GM19099 (cell line): ENCODE results near the gene TMEM269.
A peak's percentile ranks its signal among the peaks of the same experiment; 100 is the strongest.

Experiments used
- POLR2A ChIP-seq: IDR thresholded peaks from 3 replicates; pipeline ENCODE4 v1.6.1; 2011; ENCODE audit warnings: low read depth; ENCODE audit not compliant: insufficient read length; ENCODE audit errors: extremely low read depth

The TMEM269 gene

GRCh38 chr1:42784547-42784945 lies 245 bp upstream of the TMEM269 start:
- TF ChIP-seq POLR2A: no peak

DNA sequence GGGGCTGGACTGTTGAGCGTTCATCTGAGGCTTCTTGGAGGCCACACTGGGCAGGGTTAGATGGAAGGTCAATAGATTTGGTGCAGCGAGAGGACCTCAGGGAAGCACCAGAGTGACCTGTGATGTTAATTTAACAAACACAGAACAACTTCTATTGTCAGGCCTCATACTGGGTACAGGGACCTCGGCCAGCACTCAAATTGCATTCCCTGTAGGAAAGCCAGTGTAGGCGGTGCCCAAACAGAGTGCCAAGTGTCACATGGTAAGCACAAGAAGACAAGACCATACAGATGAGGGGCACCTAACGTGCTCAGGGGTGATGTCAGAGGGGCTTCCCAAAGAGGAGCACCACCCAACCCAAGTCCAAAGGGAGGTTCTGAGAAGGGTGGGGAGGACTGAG lies 1.3 kb downstream of the TMEM269 start:
- no peak for TF ChIP-seq POLR2A

GRCh38 chr1:42788021-42788420 lies 3.2 kb downstream of the TMEM269 start:
- TF ChIP-seq POLR2A: no peak

DNA sequence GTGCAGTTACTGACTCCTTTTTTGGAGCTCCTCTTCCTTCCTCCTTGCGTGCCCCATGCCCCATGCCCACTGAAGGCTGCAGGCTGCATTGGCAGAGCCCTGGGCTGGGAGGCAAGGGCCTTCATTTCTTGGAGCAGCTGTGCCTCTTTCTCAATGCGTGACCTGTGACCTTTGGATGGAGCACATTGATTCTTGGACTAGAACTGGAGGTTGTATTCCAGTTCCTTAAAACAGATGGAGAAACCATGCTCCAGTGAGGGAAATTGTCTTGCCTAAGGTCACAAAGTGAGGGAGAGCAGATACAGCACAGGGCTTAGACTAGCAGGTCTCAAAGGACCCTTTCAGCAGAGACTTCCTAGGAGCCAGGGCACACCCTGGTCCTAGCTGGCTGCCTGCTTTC lies 9.0 kb downstream of the TMEM269 start:
- no peak for TF ChIP-seq POLR2A

- no peak for TF ChIP-seq POLR2A
These were observed 12.6 kb downstream of the TMEM269 start for GRCh38 chr1:42797414-42797813.

DNA sequence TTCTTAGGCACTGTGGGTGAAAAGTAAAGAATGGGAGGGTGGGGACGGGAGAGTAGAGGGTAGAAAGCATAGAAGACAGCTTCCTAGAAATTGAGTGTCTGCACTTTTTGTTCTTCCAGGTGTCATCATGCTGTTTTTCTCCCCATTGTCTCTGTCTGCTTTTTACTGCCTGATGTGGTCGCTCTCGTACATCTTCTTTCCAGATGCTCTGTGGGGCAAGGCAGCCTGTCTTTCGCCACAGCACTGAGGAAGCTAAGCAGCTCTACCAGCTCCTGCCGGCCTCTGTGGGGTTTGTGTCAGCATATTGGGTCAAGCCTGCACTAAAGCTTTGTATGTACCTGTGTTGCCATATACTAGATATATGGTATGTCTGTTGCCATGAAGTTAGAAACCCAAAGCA lies 13.2 kb downstream of the TMEM269 start:
- no peak for TF ChIP-seq POLR2A

GRCh38 chr1:42801832-42802473 lies 17.2 kb downstream of the TMEM269 start:
- no peak for TF ChIP-seq POLR2A

DNA sequence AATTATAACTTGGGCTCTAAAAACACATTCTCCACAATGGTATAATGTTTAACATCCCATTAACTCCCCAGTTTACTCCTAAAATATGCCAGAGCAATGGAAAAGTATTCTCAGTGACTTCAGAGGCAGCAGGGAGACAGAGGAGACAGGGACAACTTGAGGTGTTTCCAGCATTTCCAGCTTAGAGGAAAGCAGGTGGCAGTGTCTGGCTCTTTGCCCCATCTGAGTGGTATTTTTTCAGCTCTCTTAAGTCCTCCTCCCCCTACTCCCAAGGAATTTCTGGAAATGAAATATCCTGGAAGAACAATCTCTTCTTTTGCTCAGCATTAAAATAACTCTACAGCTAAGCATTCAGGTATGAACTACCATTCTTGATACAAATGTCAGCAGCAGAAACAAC lies 21.4 kb downstream of the TMEM269 start:
- no peak for TF ChIP-seq POLR2A

- TF ChIP-seq POLR2A: no peak
These were observed 21.8 kb downstream of the TMEM269 start for GRCh38 chr1:42806593-42806992.

GRCh38 chr1:42807056-42807668 lies 22.4 kb downstream of the TMEM269 start:
- no peak for TF ChIP-seq POLR2A

- no peak for TF ChIP-seq POLR2A
These were observed 31.3 kb downstream of the TMEM269 start for GRCh38 chr1:42815941-42816584.

GRCh38 chr1:42816585-42817439 lies 32.0 kb downstream of the TMEM269 start, which contains the start of the genes ERMAP and SVBP:
Gene ERMAP, plus strand, starts transcription at chr1:42817122. Its CDS starts 13,327 bp downstream, at chr1:42830449.
Gene SVBP, minus strand, starts transcription at chr1:42817397. Its CDS starts 853 bp downstream, at chr1:42816544.
- TF ChIP-seq POLR2A: peak; percentile 77

- no peak for TF ChIP-seq POLR2A
These were observed 32.6 kb downstream of the TMEM269 start for GRCh38 chr1:42817440-42817767.

- no peak for TF ChIP-seq POLR2A
These were observed 33.2 kb downstream of the TMEM269 start for GRCh38 chr1:42817976-42818375.

GRCh38 chr1:42820813-42821212 lies 36.0 kb downstream of the TMEM269 start:
- TF ChIP-seq POLR2A: no peak
